ENCODE data around the gene MAP2K5.

DNA sequence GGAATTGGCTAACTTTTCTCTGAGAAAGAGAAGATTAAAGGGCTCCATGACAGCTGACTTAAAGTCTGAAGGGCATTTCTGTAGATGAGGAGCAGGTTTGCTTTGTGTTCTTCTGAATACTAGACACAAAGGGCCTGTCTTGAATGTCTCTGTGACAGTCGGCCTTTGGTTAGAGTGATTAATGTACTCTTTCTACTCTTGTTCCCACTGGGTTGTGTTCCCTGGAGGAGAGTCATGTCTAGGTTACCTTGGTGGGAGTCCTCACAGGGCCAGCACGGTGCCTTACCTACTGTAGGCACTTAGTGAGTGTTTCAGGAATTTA lies 66.1 kb downstream of the MAP2K5 start:
- TF ChIP-seq POLR2A (IDR thresholded peaks at IDR 0.05): no peak
- TF ChIP-seq, protein P1, sequence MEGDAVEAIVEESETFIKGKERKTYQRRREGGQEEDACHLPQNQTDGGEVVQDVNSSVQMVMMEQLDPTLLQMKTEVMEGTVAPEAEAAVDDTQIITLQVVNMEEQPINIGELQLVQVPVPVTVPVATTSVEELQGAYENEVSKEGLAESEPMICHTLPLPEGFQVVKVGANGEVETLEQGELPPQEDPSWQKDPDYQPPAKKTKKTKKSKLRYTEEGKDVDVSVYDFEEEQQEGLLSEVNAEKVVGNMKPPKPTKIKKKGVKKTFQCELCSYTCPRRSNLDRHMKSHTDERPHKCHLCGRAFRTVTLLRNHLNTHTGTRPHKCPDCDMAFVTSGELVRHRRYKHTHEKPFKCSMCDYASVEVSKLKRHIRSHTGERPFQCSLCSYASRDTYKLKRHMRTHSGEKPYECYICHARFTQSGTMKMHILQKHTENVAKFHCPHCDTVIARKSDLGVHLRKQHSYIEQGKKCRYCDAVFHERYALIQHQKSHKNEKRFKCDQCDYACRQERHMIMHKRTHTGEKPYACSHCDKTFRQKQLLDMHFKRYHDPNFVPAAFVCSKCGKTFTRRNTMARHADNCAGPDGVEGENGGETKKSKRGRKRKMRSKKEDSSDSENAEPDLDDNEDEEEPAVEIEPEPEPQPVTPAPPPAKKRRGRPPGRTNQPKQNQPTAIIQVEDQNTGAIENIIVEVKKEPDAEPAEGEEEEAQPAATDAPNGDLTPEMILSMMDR (IDR thresholded peaks at IDR 0.05): no peak
- TF ChIP-seq EP300 (IDR thresholded peaks at IDR 0.05): no peak

Data from tibial nerve (tissue), 4 donors.